Endothelial cell of umbilical vein (primary cell): ENCODE measurements around the gene PCDH19. TPM values are rescaled to one million over a fixed set of nuclear protein-coding genes. Genes with fewer than 3 reads are reported as not detected.

Experiments
- BruUV-seq: library from RNA; stranded (reverse); fragments of 400-500 nt; replicated peaks from 2 replicates; lab custom pipeline; 2021; lab: Mats Ljungman, UMichigan
- CTCF ChIA-PET: fragments of 300-600, 350-600 bp; sonication (Branson Sonifier 250); formaldehyde crosslinking; loops from one replicate; lab custom pipeline; 2021; ENCODE audit warnings: antibody characterized with exemption, inconsistent platforms; lab: Charles Lee
- POLR2A ChIA-PET: fragments of 300-600, 350-600 bp; sonication (Branson Sonifier 250); formaldehyde crosslinking; loops from one replicate; lab custom pipeline; 2021; ENCODE audit warnings: antibody characterized with exemption, inconsistent platforms; lab: Charles Lee
- DNase-seq: peaks from one replicate; pipeline ENCODE4 v3.0.0-alpha.2; 2011; ENCODE audit warnings: low read depth, low spot score
- FAIRE-seq: peaks from 2 replicates; lab custom pipeline; 2011; peaks lifted over from hg19 to GRCh38; lab: Jason Lieb, UNC
- H2AFZ ChIP-seq: 2 replicates; pipeline ENCODE4 v1.6.0; 2012; ENCODE audit warnings: low read depth, low read length, control low read depth, inconsistent platforms
- H3K27ac ChIP-seq: 2 replicates; pipeline ENCODE4 v1.5.1; 2011; ENCODE audit warnings: low read depth, mild to moderate bottlenecking, control low read depth, low read length, moderate library complexity; ENCODE audit not compliant: insufficient read depth
- H3K27me3 ChIP-seq, 2 experiments: 2 replicates each; pipeline versions ENCODE4 v1.6.0 to v1.6.1; 2011; ENCODE audit warnings: low read length in 2 of 2, mixed read lengths in 1 of 2; ENCODE audit not compliant: control insufficient read depth in 2 of 2, insufficient read depth in 2 of 2
- H3K36me3 ChIP-seq, 2 experiments: 2 replicates in 1 of 2; 3 replicates in 1 of 2; pipeline ENCODE4 v1.5.1; 2011; ENCODE audit warnings: low read length in 2 of 2, mild to moderate bottlenecking in 1 of 2, moderate library complexity in 1 of 2; ENCODE audit not compliant: control insufficient read depth in 2 of 2, insufficient read depth in 2 of 2; ENCODE audit errors: extremely low read depth in 1 of 2
- H3K4me1 ChIP-seq: 3 replicates; pipeline ENCODE4 v1.5.1; 2011; ENCODE audit warnings: mild to moderate bottlenecking, low read length; ENCODE audit not compliant: control insufficient read depth, insufficient read depth; ENCODE audit errors: extremely low read depth
- H3K4me2 ChIP-seq: 2 replicates; pipeline ENCODE4 v1.6.1; 2011; ENCODE audit warnings: low read length, control low read depth, mixed read lengths; ENCODE audit not compliant: insufficient read depth
- H3K4me3 ChIP-seq, 3 experiments: fragments of 200-600 bp in 1 of 3; sonication (generic), shearing (Covaris generic) in 1 of 3; replicated peaks in 1 of 3; 2 replicates each; pipeline ENCODE4 v1.5.1; 2011 to 2016; ENCODE audit warnings: control low read depth in 3 of 3, low read length in 3 of 3, mild to moderate bottlenecking in 2 of 3, inconsistent platforms in 1 of 3, low read depth in 1 of 3, moderate library complexity in 1 of 3; ENCODE audit not compliant: insufficient read depth in 1 of 3
- H3K79me2 ChIP-seq: 2 replicates; pipeline ENCODE4 v1.6.0; 2012; ENCODE audit warnings: low read length, inconsistent platforms; ENCODE audit not compliant: control insufficient read depth, insufficient read depth
- H3K9ac ChIP-seq: replicated peaks from 2 replicates; pipeline ENCODE3; 2011; ENCODE audit warnings: low read length, control low read depth; ENCODE audit not compliant: insufficient read depth; ENCODE audit errors: extremely low read depth
- H3K9me1 ChIP-seq: replicated peaks from 3 replicates; pipeline ENCODE4 v1.6.0; 2011; ENCODE audit warnings: mild to moderate bottlenecking, low read length; ENCODE audit not compliant: control insufficient read depth, insufficient read depth; ENCODE audit errors: extremely low read depth
- H3K9me3 ChIP-seq: replicated peaks from 2 replicates; pipeline ENCODE4 v1.5.1; 2012; ENCODE audit warnings: low read length, inconsistent platforms; ENCODE audit not compliant: control insufficient read depth, insufficient read depth
- H4K20me1 ChIP-seq: replicated peaks from 2 replicates; pipeline ENCODE3; 2011; ENCODE audit warnings: mild to moderate bottlenecking, low read length; ENCODE audit not compliant: control insufficient read depth, insufficient read depth; ENCODE audit errors: extremely low read depth
- EZH2 ChIP-seq: IDR thresholded peaks from 2 replicates; pipeline ENCODE4 v1.6.1; 2012; ENCODE audit warnings: borderline replicate concordance, low read depth, mild to moderate bottlenecking, moderate library complexity, low read length, inconsistent platforms; ENCODE audit not compliant: severe bottlenecking
- JUN ChIP-seq: IDR thresholded peaks from 2 replicates; pipeline ENCODE4 v1.6.1; 2011; ENCODE audit warnings: borderline replicate concordance, low read depth; ENCODE audit not compliant: insufficient read length, insufficient read depth
- MYC ChIP-seq: IDR thresholded peaks from one replicate; pipeline ENCODE4 v1.6.1; 2011; ENCODE audit warnings: mild to moderate bottlenecking, low read depth, low read length
- POLR2AphosphoS5 ChIP-seq: IDR thresholded peaks from 2 replicates; pipeline ENCODE4 v1.6.1; 2012; ENCODE audit warnings: low read depth, mild to moderate bottlenecking, control low read depth, low read length, moderate library complexity; ENCODE audit not compliant: insufficient read depth
- dilution Hi-C: fragments of 300-500 bp; cut with MboI; formaldehyde crosslinking; loops from one replicate; pipeline ENCODE4 v1.15.0; 2019; ENCODE audit warnings: low sequenced_read_pairs; ENCODE audit not compliant: extremely low pct_ligation_motif_present
- intact Hi-C: fragments of 100-400 bp; cut with micrococcal nuclease; formaldehyde crosslinking; loops from one replicate; pipeline ENCODE4 v1.10.0; 2022
- polyA plus RNA-seq, 4 experiments: library from polyadenylated mRNA; depleted of rRNA in 3 of 4; stranded (reverse) in 3 of 4; unstranded in 1 of 4; fragments of >200 nt; gene quantifications; 2 replicates each; pipeline versions ENCODE4 v1.2.1 to v1.2.3, GENCODE V29; 2011 to 2012; ENCODE audit warnings: missing spikeins in 1 of 4
- total RNA-seq: library from RNA; stranded (reverse); gene quantifications from 2 replicates; pipeline ENCODE4 v1.2.3, GENCODE V29; 2021
- TF ChIP-seq, protein P1 (sequence below), 2 donors: IDR thresholded peaks; 1 replicate in 1 of 2; 2 replicates in 1 of 2; pipeline ENCODE4 v1.5.1; 2011; ENCODE audit warnings: low read length in 2 of 2, mild to moderate bottlenecking in 2 of 2, moderate library complexity in 2 of 2, control low read depth in 1 of 2, inconsistent platforms in 1 of 2, low read depth in 1 of 2; ENCODE audit not compliant: insufficient read depth in 1 of 2; ENCODE audit errors: extremely low read depth in 1 of 2

The PCDH19 gene
- total and polyA plus RNA-seq, 2 donors (not counting 3 experiments of a cell fraction or from before 2014, with no cell fraction given), result 1.2 to 4.3 TPM

DNA sequence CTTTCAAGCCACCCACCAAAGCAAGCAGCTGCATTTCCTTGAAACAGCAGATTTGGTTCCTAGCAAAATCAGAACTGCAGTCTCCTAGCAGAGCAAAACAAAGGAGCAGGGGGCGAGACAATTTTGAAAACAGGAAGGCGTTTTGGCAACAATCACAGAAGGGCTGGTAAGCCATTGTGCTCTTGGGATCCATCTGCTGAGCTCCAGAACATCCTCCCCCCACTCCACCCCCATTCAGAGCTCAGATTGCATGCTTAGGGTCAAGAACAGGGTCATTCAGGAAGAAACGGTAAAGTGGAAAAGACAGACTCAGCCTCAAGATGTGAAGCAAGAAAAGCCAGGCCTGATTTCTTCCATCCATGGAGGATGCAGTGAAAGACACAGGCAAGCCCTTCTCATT is 7.6 kb upstream of the PCDH19 start:
- dilution Hi-C loops (no loop called here), intact Hi-C loops (no loop called here)
- peak overlapping the region; percentile 12 for H3K4me2 ChIP-seq
- H3K9ac ChIP-seq, result peak overlapping the region; percentile 16
- no TSS peak for BruUV-seq
- H3K27ac ChIP-seq, result no peak overlapping the region
- peaks cover 13% of the 10 kb centered on the region for H3K4me1 ChIP-seq
- ChIA-PET CTCF (interaction anchor here (2.0 kb wide), 1 partner anchor 30 kb away, joined by 5 read pairs; no protein-coding TSS in a partner anchor), POLR2A (no interaction called here)
- no peaks in the 10 kb centered on the region for H3K79me2 ChIP-seq
- H3K4me3 ChIP-seq, result no peak overlapping the region
- no peaks in the 10 kb centered on the region for H4K20me1 ChIP-seq
- peaks cover 2 to 3% of the 10 kb centered on the region in 2 experiments for H3K27me3 ChIP-seq
- TF ChIP-seq POLR2AphosphoS5 (no peak), MYC (no peak), EZH2 (no peak), JUN (no peak)
- H2AFZ ChIP-seq, result no peak overlapping the region
- H3K9me1 ChIP-seq, result no peaks in the 10 kb centered on the region
- DNase-seq (peak; percentile 84), FAIRE-seq (peak; percentile 94)
- no peaks in the 10 kb centered on the region for H3K9me3 ChIP-seq
- H3K36me3 ChIP-seq, result no peaks in the 10 kb centered on the region

DNA sequence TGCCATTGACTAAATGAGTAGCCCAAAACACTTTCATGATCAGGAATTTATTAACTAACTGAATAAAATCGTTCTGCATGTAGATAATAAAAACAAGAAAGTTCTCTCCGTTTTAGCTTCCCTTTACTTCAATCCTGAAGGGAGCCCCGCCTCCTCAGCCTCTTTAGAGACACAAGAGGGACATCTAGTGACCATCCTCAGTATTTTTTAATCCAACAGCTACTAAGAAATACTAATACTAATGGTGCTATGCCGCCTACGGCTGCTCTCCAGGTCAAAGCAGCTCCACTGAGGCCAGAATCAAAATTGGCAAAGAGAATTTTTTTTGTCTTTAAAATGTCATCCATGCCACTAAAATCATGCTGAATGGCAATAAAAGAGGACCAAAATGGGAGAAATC is 3.2 kb upstream of the PCDH19 start:
- H3K4me3 ChIP-seq, result no peak overlapping the region
- no peaks in the 10 kb centered on the region for H3K36me3 ChIP-seq
- H3K27me3 ChIP-seq, result peaks cover 17 to 34% of the 10 kb centered on the region in 2 experiments
- no peaks in the 10 kb centered on the region for H4K20me1 ChIP-seq
- CTCF ChIA-PET, result interaction anchor here (1.0 to 1.6 kb wide), 9 partner anchors 10 to 617 kb away, joined by 3 to 19 read pairs (median 6); no protein-coding TSS in a partner anchor
- H2AFZ ChIP-seq, result no peak overlapping the region
- no peak overlapping the region for H3K9ac ChIP-seq
- no peak overlapping the region for H3K27ac ChIP-seq
- no peaks in the 10 kb centered on the region for H3K9me1 ChIP-seq
- H3K79me2 ChIP-seq, result no peaks in the 10 kb centered on the region
- DNase-seq, result peak; percentile 61
- no peak for TF ChIP-seq EZH2
- TF ChIP-seq, protein P1, sequence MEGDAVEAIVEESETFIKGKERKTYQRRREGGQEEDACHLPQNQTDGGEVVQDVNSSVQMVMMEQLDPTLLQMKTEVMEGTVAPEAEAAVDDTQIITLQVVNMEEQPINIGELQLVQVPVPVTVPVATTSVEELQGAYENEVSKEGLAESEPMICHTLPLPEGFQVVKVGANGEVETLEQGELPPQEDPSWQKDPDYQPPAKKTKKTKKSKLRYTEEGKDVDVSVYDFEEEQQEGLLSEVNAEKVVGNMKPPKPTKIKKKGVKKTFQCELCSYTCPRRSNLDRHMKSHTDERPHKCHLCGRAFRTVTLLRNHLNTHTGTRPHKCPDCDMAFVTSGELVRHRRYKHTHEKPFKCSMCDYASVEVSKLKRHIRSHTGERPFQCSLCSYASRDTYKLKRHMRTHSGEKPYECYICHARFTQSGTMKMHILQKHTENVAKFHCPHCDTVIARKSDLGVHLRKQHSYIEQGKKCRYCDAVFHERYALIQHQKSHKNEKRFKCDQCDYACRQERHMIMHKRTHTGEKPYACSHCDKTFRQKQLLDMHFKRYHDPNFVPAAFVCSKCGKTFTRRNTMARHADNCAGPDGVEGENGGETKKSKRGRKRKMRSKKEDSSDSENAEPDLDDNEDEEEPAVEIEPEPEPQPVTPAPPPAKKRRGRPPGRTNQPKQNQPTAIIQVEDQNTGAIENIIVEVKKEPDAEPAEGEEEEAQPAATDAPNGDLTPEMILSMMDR (IDR thresholded peaks at IDR 0.05; ENCODE audit: extremely low read depth in 1 of 2, insufficient read depth in 1 of 2, low read depth in 1 of 2, low read length in 2 of 2), result peak in 1 of 2 donors; percentile 26
- no peaks in the 10 kb centered on the region for H3K9me3 ChIP-seq
- dilution Hi-C loops, result no loop called here
- intact Hi-C loops, result loop anchor here (5.0 kb wide), 1 partner anchor 46 kb away; no protein-coding TSS in a partner anchor
- no peak overlapping the region for H3K4me2 ChIP-seq
- peaks cover 13% of the 10 kb centered on the region for H3K4me1 ChIP-seq
- peak; percentile 70 for FAIRE-seq
- POLR2A ChIA-PET, result no interaction called here
- BruUV-seq, result no TSS peak
